ENCODE measurements around the gene GRIK1.

The GRIK1 gene

DNA sequence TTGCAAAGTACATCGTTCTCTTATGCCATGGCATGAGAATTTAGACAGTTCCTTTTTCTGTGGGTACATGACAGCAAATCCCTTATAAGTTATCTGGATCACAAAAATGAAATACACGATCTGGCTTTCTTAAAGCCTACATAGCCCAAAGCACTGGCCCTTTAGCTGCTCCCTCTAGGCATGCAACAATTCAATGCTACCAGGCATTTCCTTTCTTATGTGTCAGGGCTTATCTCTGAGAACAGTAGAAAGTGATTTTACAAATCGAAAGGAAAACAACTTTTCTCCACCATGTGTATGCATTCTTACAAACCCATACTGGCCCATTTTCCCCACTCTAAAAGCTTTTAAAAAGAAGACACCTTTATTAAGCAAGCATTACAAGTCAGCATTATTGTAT is 139.7 kb downstream of the GRIK1 start:
- in situ Hi-C loops (cut with MboI; ENCODE audit: low sequenced_read_pairs, unreplicated experiment): no loop called here

DNA sequence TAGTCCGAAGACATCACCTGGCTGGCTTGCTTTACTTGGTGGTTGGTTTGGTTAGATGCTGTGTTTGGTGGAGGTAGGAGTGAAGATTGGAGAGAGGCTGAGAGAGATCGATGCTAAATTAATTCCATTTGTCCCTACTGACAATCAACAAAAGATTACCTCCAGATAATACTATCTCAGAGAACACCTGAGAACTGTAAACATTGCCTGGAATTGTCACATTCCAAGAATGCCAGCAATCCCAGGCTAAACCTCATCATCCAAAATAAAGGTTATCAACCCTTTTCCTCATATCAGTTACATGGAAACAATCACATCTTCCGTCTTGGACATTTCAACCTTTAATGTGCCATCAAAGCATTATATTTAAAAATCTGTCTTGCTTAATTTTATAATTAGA is 141.0 kb downstream of the GRIK1 start:
- no peak for DNase-seq (ENCODE audit: low spot score)
- in situ Hi-C loops (cut with MboI; ENCODE audit: low sequenced_read_pairs, unreplicated experiment): no loop called here
- TF ChIP-seq, protein P1, sequence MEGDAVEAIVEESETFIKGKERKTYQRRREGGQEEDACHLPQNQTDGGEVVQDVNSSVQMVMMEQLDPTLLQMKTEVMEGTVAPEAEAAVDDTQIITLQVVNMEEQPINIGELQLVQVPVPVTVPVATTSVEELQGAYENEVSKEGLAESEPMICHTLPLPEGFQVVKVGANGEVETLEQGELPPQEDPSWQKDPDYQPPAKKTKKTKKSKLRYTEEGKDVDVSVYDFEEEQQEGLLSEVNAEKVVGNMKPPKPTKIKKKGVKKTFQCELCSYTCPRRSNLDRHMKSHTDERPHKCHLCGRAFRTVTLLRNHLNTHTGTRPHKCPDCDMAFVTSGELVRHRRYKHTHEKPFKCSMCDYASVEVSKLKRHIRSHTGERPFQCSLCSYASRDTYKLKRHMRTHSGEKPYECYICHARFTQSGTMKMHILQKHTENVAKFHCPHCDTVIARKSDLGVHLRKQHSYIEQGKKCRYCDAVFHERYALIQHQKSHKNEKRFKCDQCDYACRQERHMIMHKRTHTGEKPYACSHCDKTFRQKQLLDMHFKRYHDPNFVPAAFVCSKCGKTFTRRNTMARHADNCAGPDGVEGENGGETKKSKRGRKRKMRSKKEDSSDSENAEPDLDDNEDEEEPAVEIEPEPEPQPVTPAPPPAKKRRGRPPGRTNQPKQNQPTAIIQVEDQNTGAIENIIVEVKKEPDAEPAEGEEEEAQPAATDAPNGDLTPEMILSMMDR (IDR thresholded peaks at IDR 0.05; ENCODE audit: borderline replicate concordance, control extremely low read depth, extremely low read depth, insufficient read depth, missing control alignments): no peak

More for the DNA sequence above, 139.7 kb downstream of the GRIK1 start:
- TF ChIP-seq, protein P1 (IDR thresholded peaks at IDR 0.05; ENCODE audit: borderline replicate concordance, control extremely low read depth, extremely low read depth, insufficient read depth, missing control alignments): no peak
- DNase-seq (ENCODE audit: low spot score): no peak

DNA sequence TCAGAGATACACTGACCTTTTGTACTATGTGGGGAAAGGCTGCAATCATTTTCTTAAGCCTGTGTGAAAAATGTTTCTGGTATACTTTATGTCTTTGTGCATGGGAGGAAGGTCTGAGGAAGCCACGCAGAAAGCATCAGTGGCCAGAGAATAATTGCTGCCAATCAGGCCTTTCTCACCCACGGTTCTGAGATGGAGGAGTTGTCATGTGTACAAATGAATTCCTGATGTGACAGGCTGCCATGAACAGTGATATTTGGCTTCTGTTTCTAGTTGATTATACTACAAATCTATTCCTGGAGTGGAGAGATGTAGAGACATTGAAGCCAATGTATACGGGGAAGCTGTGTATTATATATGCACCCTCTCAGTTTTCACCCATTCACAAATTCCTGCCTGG is 142.6 kb downstream of the GRIK1 start:
- TF ChIP-seq, protein P1 (IDR thresholded peaks at IDR 0.05; ENCODE audit: borderline replicate concordance, control extremely low read depth, extremely low read depth, insufficient read depth, missing control alignments): no peak
- DNase-seq (ENCODE audit: low spot score): no peak
- in situ Hi-C loops (cut with MboI; ENCODE audit: low sequenced_read_pairs, unreplicated experiment): no loop called here

DNA sequence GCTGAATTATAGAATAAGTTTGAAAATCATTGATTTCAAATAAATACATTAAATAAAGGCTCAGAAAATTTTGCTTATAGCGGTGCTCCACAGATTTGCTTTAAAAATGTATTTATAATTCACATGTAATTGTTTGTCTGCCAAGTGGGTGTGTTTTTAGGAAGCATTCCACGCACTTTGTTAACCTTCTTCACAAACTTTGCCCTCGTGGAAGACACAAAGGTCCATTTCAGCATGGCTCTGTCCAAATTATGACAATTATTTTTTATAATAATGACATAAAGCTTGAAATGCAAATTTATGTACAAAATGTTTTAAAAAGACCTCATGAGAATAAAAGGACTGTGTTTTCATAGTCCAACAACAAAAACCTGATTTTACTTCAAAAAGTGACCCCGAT is 146.1 kb downstream of the GRIK1 start:
- TF ChIP-seq, protein P1 (IDR thresholded peaks at IDR 0.05; ENCODE audit: borderline replicate concordance, control extremely low read depth, extremely low read depth, insufficient read depth, missing control alignments): no peak
- no peak for DNase-seq (ENCODE audit: low spot score)
- in situ Hi-C loops (cut with MboI; ENCODE audit: low sequenced_read_pairs, unreplicated experiment): no loop called here

DNA sequence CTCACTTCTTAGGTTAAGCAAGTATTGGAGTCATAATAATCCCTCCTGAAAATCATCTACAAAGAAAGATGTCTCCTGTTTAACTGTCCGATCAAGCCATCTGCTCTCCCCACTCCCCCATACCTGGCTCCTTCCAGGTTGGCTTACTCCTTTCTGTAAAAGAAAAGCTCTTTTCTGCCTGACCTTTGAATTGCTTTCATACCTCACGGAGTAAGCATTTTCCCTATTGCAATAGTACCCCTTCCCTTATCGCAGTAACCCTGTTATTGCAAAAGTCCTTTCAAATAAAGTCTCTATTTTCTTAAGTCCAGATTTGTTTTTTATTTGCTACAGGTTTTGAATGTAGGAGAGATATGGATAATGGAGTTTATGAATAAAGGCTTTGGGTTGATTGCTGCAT is 150.4 kb downstream of the GRIK1 start:
- TF ChIP-seq, protein P1 (IDR thresholded peaks at IDR 0.05; ENCODE audit: borderline replicate concordance, control extremely low read depth, extremely low read depth, insufficient read depth, missing control alignments): no peak
- no peak for DNase-seq (ENCODE audit: low spot score)
- in situ Hi-C loops (cut with MboI; ENCODE audit: low sequenced_read_pairs, unreplicated experiment): no loop called here

DNA sequence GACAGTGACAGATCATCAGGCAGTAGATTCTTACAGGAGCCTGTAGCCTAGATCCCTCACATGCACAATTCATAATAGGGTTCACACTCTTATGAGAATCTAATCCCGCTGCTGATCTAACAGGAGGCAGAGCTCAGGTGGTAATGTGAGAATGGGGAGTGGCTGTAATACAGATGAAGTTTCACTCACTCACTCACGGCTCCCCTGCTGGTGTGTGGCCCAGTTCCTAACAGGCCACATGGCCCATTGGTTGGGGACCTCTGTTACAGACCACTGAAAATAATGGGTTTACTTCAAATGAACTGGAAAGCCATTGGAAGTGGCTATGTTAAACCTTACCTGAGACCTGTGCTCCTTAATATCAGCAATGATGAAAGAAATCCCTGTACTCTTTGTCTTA is 151.0 kb downstream of the GRIK1 start:
- TF ChIP-seq, protein P1 (IDR thresholded peaks at IDR 0.05; ENCODE audit: borderline replicate concordance, control extremely low read depth, extremely low read depth, insufficient read depth, missing control alignments): no peak
- in situ Hi-C loops (cut with MboI; ENCODE audit: low sequenced_read_pairs, unreplicated experiment): no loop called here
- no peak for DNase-seq (ENCODE audit: low spot score)

Data from GM13976 (cell line).